CD14-positive monocyte (primary cell): ENCODE results near the gene UTP4. TPM values are rescaled to one million over a fixed set of nuclear protein-coding genes. Genes with fewer than 3 reads are reported as not detected.
"Not testable (repeated sequence)": the region's sequence is repeated elsewhere in the genome, so short reads cannot be mapped to it uniquely, and the experiment has no call there.

Experiments used
- DNase-seq, 3 donors: peaks; one replicate each; pipeline ENCODE4 v3.0.0-alpha.2; 2011 to 2022
- H2AFZ ChIP-seq: 2 replicates; pipeline ENCODE4 v1.6.0; 2012; ENCODE audit warnings: mild to moderate bottlenecking, low read depth, low read length, inconsistent platforms; ENCODE audit not compliant: insufficient read depth, poor library complexity, severe bottlenecking
- H3K27ac ChIP-seq, 2 donors: 1 replicate in 1 of 2; 2 replicates in 1 of 2; pipeline ENCODE4 v1.5.1; 2012 to 2013; ENCODE audit warnings: low read length in 2 of 2, control low read depth in 1 of 2, inconsistent platforms in 1 of 2, low read depth in 1 of 2, mild to moderate bottlenecking in 1 of 2
- H3K27me3 ChIP-seq, 2 donors: one replicate each; pipeline versions ENCODE4 v1.6.0 to v1.6.1; 2011 to 2013; ENCODE audit warnings: low read length in 2 of 2; ENCODE audit not compliant: control insufficient read depth in 2 of 2, insufficient read depth in 2 of 2
- H3K36me3 ChIP-seq, 2 donors: replicated peaks in 1 of 2; 1 replicate in 1 of 2; 2 replicates in 1 of 2; pipeline versions ENCODE4 v1.5.1 to v1.6.1; 2012 to 2013; ENCODE audit warnings: low read length in 2 of 2, control low read depth in 1 of 2, inconsistent platforms in 1 of 2, mild to moderate bottlenecking in 1 of 2; ENCODE audit not compliant: insufficient read depth in 2 of 2, control insufficient read depth in 1 of 2
- H3K4me1 ChIP-seq, 2 donors: 1 replicate in 1 of 2; 2 replicates in 1 of 2; pipeline versions ENCODE4 v1.5.1 to v1.6.1; 2012 to 2013; ENCODE audit warnings: low read length in 2 of 2, control low read depth in 1 of 2, inconsistent platforms in 1 of 2, mild to moderate bottlenecking in 1 of 2, moderate library complexity in 1 of 2; ENCODE audit not compliant: insufficient read depth in 2 of 2, control insufficient read depth in 1 of 2
- H3K4me2 ChIP-seq: replicated peaks from 2 replicates; pipeline ENCODE3; 2012; ENCODE audit warnings: low read length, moderate library complexity, mild to moderate bottlenecking; ENCODE audit not compliant: poor library complexity, severe bottlenecking; ENCODE audit errors: extremely low read depth
- H3K4me3 ChIP-seq, 3 experiments: fragments of 200-600 bp in 1 of 3; sonication (generic) in 1 of 3; replicated peaks in 1 of 3; 1 replicate in 2 of 3; 2 replicates in 1 of 3; pipeline ENCODE4 v1.5.1; 2011 to 2013; ENCODE audit warnings: low read length in 3 of 3, mild to moderate bottlenecking in 3 of 3, control low read depth in 2 of 3, low read depth in 2 of 3, inconsistent platforms in 1 of 3, moderate library complexity in 1 of 3
- H3K79me2 ChIP-seq: 2 replicates; pipeline ENCODE4 v1.6.0; 2012; ENCODE audit warnings: mild to moderate bottlenecking, control low read depth, inconsistent platforms, low read length, moderate library complexity; ENCODE audit not compliant: insufficient read depth
- H3K9ac ChIP-seq: 2 replicates; pipeline ENCODE4 v1.6.0; 2017; ENCODE audit warnings: low read length, mild to moderate bottlenecking; ENCODE audit not compliant: insufficient read depth, poor library complexity, severe bottlenecking
- H3K9me3 ChIP-seq, 2 donors: replicated peaks in 1 of 2; 1 replicate in 1 of 2; 2 replicates in 1 of 2; pipeline versions ENCODE4 v1.5.1 to v1.6.1; 2012 to 2013; ENCODE audit warnings: low read length in 2 of 2, control low read depth in 1 of 2; ENCODE audit not compliant: control insufficient read depth in 1 of 2, insufficient read depth in 1 of 2
- H4K20me1 ChIP-seq: 2 replicates; pipeline ENCODE4 v1.6.0; 2012; ENCODE audit warnings: mild to moderate bottlenecking, low read length, control low read depth, moderate library complexity; ENCODE audit not compliant: insufficient read depth
- H3K27ac Mint-ChIP-seq, 7 donors: one replicate each; pipeline ENCODE4 v1.8.0; 2020; ENCODE audit warnings: mild to moderate bottlenecking in 7 of 7, mixed read lengths in 7 of 7, moderate library complexity in 6 of 7, inconsistent platforms in 2 of 7
- H3K27me3 Mint-ChIP-seq, 3 donors: one replicate each; pipeline ENCODE4 v1.8.0; 2021 to 2022; ENCODE audit warnings: low read depth in 3 of 3, mild to moderate bottlenecking in 3 of 3, mixed read lengths in 3 of 3, moderate library complexity in 3 of 3, inconsistent platforms in 1 of 3
- H3K36me3 Mint-ChIP-seq, 2 donors: one replicate each; pipeline ENCODE4 v1.8.0; 2020; ENCODE audit warnings: mixed read lengths in 2 of 2, inconsistent platforms in 1 of 2, mild to moderate bottlenecking in 1 of 2
- H3K4me1 Mint-ChIP-seq: one replicate; pipeline ENCODE4 v1.8.0; 2020; ENCODE audit warnings: mild to moderate bottlenecking, mixed read lengths
- H3K4me3 Mint-ChIP-seq, 2 donors: one replicate each; pipeline ENCODE4 v1.8.0; 2020; ENCODE audit warnings: mild to moderate bottlenecking in 2 of 2, mixed read lengths in 2 of 2, moderate library complexity in 1 of 2
- H3K9me3 Mint-ChIP-seq, 7 donors: one replicate each; pipeline ENCODE4 v1.8.0; 2020 to 2022; ENCODE audit warnings: mixed read lengths in 7 of 7, mild to moderate bottlenecking in 6 of 7, moderate library complexity in 6 of 7, inconsistent platforms in 2 of 7
- WGBS: methylation state at CpG from one replicate; pipeline ENCODE4 v1.1.5; 2013; ENCODE audit warnings: missing lambda C conversion rate; ENCODE audit not compliant: insufficient coverage; 5-methylcytosine and 5-hydroxymethylcytosine counted together
- intact Hi-C, 2 donors: fragments of 100-400 bp; cut with micrococcal nuclease; formaldehyde crosslinking; loops; one replicate each; pipeline versions ENCODE4 v1.15.0 to v1.15.1; 2023
- polyA plus RNA-seq, 3 donors: library from polyadenylated mRNA; depleted of rRNA in 1 of 3; unstranded in 2 of 3; stranded (reverse) in 1 of 3; fragments of 300-500 nt in 2 of 3; fragments of >200 nt in 1 of 3; fragmentation: Illumina TruSeq in 2 of 3; gene quantifications; 1 replicate in 2 of 3; 2 replicates in 1 of 3; pipeline ENCODE4 v1.2.3, GENCODE V29; 2012 to 2021
- TF ChIP-seq, protein P1 (sequence below): fragments of 200-600 bp; IDR thresholded peaks from one replicate; pipeline ENCODE4 v1.8.0; 2022; ENCODE audit warnings: antibody characterized with exemption, mild to moderate bottlenecking

The UTP4 gene
- polyA plus RNA-seq, 3 donors = 15.3 to 27.8 (median 19.6) TPM

DNA sequence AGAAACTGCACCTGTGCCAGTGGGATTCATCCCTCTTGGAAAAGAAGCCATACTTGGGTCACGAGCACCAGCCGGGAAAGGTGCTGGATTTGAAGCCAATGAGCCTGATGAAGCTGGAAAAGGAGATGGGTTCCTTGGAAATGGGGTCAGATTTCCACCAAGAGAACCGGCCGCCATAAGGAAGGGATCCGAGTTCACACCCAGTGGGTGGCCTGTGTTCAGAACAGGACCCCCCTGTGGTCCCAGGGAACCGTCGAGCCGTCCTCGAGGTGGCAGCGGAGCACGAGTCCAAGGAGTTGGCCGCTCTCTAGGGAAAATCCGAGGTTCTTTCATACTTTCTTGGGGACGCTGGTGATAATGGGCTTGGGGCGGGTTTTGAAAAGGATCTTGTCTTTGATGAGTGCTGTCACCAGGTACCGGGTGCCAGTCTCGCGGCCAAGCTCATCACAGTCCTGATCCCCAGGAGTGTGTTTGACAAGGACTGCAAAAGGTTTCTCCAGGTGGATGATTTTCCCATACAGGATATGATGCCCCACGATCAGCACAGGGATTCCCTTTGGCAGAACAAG lies 12.3 kb upstream of the UTP4 start:
- Histone ChIP-seq H3K9ac (no peak overlapping the region), H3K4me3 (no peak overlapping the region), H3K9me3 (no peaks in the 10 kb centered on the region), H2AFZ (no peak overlapping the region), H3K4me2 (no peak overlapping the region), H3K79me2 (peaks cover 16% of the 10 kb centered on the region), H3K36me3 (peaks cover 46 to 67% of the 10 kb centered on the region in 2 donors), H3K4me1 (no peaks in the 10 kb centered on the region), H4K20me1 (peaks cover 91% of the 10 kb centered on the region), H3K27ac (no peak overlapping the region), H3K27me3 (no peaks in the 10 kb centered on the region)
- Mint-ChIP-seq H3K27me3 (peaks cover 0 to 1% (median 0%) of the 10 kb centered on the region in 3 donors), H3K4me1 (no peaks in the 10 kb centered on the region), H3K9me3 (no peaks in the 10 kb centered on the region), H3K4me3 (no peak overlapping the region), H3K36me3 (peaks cover 41 to 70% of the 10 kb centered on the region in 2 donors), H3K27ac (no peak overlapping the region)
- DNase-seq = no peak
- intact Hi-C loops = loop anchor here (5.0 to 10.0 kb wide), 2 partner anchors 415 to 593 kb away; no protein-coding TSS in a partner anchor
- 95% methylated on average over 11 of the region's 19 CpGs for WGBS
- TF ChIP-seq, protein P1, sequence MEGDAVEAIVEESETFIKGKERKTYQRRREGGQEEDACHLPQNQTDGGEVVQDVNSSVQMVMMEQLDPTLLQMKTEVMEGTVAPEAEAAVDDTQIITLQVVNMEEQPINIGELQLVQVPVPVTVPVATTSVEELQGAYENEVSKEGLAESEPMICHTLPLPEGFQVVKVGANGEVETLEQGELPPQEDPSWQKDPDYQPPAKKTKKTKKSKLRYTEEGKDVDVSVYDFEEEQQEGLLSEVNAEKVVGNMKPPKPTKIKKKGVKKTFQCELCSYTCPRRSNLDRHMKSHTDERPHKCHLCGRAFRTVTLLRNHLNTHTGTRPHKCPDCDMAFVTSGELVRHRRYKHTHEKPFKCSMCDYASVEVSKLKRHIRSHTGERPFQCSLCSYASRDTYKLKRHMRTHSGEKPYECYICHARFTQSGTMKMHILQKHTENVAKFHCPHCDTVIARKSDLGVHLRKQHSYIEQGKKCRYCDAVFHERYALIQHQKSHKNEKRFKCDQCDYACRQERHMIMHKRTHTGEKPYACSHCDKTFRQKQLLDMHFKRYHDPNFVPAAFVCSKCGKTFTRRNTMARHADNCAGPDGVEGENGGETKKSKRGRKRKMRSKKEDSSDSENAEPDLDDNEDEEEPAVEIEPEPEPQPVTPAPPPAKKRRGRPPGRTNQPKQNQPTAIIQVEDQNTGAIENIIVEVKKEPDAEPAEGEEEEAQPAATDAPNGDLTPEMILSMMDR = no peak

DNA sequence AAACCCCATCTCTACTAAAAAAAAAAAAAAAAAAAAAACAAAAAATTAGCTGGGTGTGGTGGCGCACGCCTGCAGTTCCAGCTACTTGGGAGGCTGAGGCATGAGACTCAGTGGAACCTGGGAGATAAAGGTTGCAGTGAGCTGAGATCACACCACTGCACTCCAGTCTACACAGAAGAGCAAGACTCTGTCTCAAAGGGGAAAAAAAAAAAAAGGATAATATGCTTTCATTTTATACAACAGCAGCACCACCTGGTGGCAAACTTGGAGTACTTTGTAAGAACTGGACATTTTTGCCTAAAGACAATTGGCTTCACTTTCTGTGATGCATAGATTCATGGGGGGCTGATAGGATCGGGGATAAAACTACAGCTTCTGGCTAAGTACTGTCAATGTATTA lies 8.5 kb upstream of the UTP4 start:
- peaks cover 90% of the 10 kb centered on the region for H4K20me1 ChIP-seq
- peak; percentile 35 to 60 (median 59) for DNase-seq
- no peak overlapping the region for H3K27ac ChIP-seq
- peaks cover 23 to 39% of the 10 kb centered on the region in 2 donors for H3K36me3 ChIP-seq
- peaks cover 52% of the 10 kb centered on the region for H3K79me2 ChIP-seq
- H3K9me3 ChIP-seq = no peaks in the 10 kb centered on the region
- no peak overlapping the region for H3K4me3 ChIP-seq
- Mint-ChIP-seq H3K9me3 (no peaks in the 10 kb centered on the region), H3K27ac (no peak overlapping the region), H3K27me3 (no peaks in the 10 kb centered on the region), H3K36me3 (peaks cover 15 to 42% of the 10 kb centered on the region in 2 donors), H3K4me3 (no peak overlapping the region), H3K4me1 (peaks cover 7% of the 10 kb centered on the region)
- H3K4me2 ChIP-seq = no peak overlapping the region
- 77% methylated on average over 1 of the region's 3 CpGs for WGBS
- H3K9ac ChIP-seq = no peak overlapping the region
- TF ChIP-seq, protein P1 = peak; percentile 74
- H2AFZ ChIP-seq = no peak overlapping the region
- intact Hi-C loops = loop anchor here (5.0 to 10.0 kb wide), 2 partner anchors 419 to 597 kb away; no protein-coding TSS in a partner anchor
- no peaks in the 10 kb centered on the region for H3K27me3 ChIP-seq
- no peaks in the 10 kb centered on the region for H3K4me1 ChIP-seq

DNA sequence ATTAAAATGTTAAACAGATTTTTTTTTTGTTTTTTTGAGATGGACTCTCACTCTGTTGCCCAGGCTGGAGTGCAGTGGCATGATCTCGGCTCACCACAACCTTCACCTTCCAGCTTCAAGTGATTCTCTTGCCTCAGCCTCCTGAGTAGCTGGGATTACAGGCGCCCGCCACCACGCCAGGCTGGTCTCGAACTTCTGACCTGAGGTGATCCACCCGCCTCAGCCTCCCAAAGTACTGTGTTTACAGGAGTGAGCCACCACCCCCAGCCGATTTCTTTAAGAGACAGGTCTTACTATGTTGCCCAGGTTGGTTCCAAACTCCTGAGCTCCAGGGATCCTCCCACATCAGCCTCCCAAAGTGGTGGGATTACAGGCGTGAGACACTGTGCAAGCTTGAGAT lies 8.0 kb upstream of the UTP4 start:
- peaks cover 87% of the 10 kb centered on the region for H4K20me1 ChIP-seq
- not testable (repeated sequence) for DNase-seq
- WGBS = no CpG with 5 or more reads among the region's 8 CpGs

More for the DNA sequence above, 8.0 kb upstream of the UTP4 start:
- H3K9me3 ChIP-seq, H3K9ac ChIP-seq, H3K4me1 Mint-ChIP-seq, H3K4me3 Mint-ChIP-seq, H3K27me3 Mint-ChIP-seq, H3K4me1 ChIP-seq, H3K4me2 ChIP-seq, H3K27ac ChIP-seq, H2AFZ ChIP-seq, H3K9me3 Mint-ChIP-seq, H3K4me3 ChIP-seq, H3K27me3 ChIP-seq: not testable (repeated sequence)
- intact Hi-C loops = loop anchor here (5.0 to 10.0 kb wide), 2 partner anchors 420 to 597 kb away; no protein-coding TSS in a partner anchor
- Histone ChIP-seq H3K79me2 (peaks cover 57% of the 10 kb centered on the region), H3K36me3 (peaks cover 18 to 34% of the 10 kb centered on the region in 2 donors)
- Mint-ChIP-seq H3K27ac (peak overlapping the region in 1 of 7 donors; percentile 61), H3K36me3 (peaks cover 15 to 41% of the 10 kb centered on the region in 2 donors)
